HK-2 (cell line): ENCODE measurements around the gene DCLK1.
A peak's percentile ranks its signal among the peaks of the same experiment; 100 is the strongest.

ENCODE experiments used
- DNase-seq: peaks from one replicate; pipeline ENCODE4 v3.0.0-alpha.2; 2018; ENCODE audit not compliant: unreplicated experiment

The DCLK1 gene

DNA sequence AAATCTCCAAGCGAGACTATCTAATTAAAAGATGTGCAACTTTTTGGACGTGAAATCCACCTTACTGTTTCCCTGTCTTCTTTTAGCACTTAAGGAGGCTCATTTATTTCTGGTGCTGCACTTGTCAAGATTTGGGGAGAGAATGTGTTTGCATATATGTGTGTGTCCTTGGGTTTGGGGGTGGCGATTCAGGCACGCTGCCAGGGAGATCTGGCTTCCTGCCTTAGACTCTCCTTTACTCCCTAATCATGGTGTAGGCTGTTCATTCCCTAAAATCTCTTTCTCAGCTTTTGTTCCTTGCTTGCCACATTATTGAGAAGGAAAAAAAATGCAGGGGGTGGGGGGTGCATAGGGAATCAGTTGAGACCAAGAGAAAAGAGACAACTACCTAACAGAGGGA lies 271.2 kb downstream of the DCLK1 start:
- no peak for DNase-seq

- DNase-seq: no peak
These were observed 272.5 kb downstream of the DCLK1 start for GRCh38 chr13:35858665-35859064.

- no peak for DNase-seq
These were observed 273.4 kb downstream of the DCLK1 start for GRCh38 chr13:35857769-35858168.

- no peak for DNase-seq
These were observed 274.3 kb downstream of the DCLK1 start for GRCh38 chr13:35856721-35857364.

GRCh38 chr13:35856084-35856483 lies 275.1 kb downstream of the DCLK1 start:
- DNase-seq: no peak

- DNase-seq: peak; percentile 35
These were observed 275.6 kb downstream of the DCLK1 start for GRCh38 chr13:35855531-35856019.

DNA sequence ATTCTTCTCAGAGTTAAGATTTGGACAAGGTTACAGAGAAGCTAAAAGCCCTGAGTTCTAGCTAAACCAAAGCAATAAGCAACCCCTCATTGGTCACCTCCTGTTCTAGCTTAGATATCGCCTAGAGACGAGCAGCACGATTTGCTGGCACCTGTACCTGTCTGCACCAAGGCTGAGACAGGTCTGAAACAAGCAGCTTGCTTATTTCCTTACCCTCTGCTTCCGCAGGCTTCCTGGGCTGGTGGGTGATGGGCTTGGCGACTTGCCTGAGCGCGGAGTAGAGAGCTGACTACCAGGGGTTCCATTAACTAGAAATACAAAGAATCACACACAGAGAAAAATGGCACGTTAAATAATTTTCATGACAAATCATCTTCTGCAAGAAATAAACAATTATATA lies 276.9 kb downstream of the DCLK1 start:
- no peak for DNase-seq

GRCh38 chr13:35851881-35852280 lies 279.3 kb downstream of the DCLK1 start:
- DNase-seq: no peak

DNA sequence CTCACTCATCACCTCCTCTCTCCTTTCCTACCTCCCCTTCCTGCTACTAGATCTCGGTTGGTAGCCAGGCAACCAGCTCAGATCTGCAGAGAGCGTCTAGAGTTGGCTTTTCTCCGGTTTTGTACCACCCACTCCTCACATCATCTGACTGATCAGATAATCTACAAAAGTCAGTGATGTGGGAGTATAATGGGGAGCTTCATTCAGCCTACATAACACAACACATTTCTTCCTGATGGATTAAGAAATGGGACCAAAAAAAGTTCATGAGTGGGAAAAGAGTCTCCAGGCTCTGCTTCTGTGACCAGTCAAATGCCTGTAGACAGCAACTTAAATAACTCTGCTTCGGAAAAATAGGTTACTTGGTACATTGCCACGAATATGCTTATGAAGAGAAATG lies 279.8 kb downstream of the DCLK1 start:
- DNase-seq: no peak

GRCh38 chr13:35850569-35850968 lies 280.6 kb downstream of the DCLK1 start:
- DNase-seq: no peak

- no peak for DNase-seq
These were observed 281.9 kb downstream of the DCLK1 start for GRCh38 chr13:35849256-35849644.

- no peak for DNase-seq
These were observed 282.6 kb downstream of the DCLK1 start for GRCh38 chr13:35848336-35849255.

- DNase-seq: no peak
These were observed 287.9 kb downstream of the DCLK1 start for GRCh38 chr13:35843272-35843671.

GRCh38 chr13:35841060-35841521 lies 290.1 kb downstream of the DCLK1 start:
- no peak for DNase-seq

- DNase-seq: no peak
These were observed 291.4 kb downstream of the DCLK1 start for GRCh38 chr13:35839806-35840205.

GRCh38 chr13:35838356-35838755 lies 292.8 kb downstream of the DCLK1 start:
- DNase-seq: no peak

GRCh38 chr13:35836446-35836845 lies 294.7 kb downstream of the DCLK1 start:
- DNase-seq: no peak

DNA sequence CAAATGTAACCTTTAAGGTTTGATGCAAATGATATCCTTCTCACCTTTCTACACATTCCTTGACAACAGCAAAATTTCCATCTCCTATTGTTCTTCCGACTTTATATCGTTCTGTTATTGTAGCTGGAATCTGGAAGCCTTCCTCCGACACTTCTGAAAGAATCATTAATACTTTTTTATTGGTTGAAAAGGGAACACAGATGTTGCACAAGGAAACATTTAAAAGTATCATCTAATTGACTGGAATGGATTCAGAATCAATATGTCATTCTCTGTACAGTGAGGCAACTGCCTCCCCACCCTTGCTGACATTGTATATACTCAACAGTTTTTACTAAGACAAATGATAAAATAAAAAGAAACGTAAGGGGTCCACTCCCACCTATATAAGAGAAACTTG lies 295.2 kb downstream of the DCLK1 start:
- no peak for DNase-seq

DNA sequence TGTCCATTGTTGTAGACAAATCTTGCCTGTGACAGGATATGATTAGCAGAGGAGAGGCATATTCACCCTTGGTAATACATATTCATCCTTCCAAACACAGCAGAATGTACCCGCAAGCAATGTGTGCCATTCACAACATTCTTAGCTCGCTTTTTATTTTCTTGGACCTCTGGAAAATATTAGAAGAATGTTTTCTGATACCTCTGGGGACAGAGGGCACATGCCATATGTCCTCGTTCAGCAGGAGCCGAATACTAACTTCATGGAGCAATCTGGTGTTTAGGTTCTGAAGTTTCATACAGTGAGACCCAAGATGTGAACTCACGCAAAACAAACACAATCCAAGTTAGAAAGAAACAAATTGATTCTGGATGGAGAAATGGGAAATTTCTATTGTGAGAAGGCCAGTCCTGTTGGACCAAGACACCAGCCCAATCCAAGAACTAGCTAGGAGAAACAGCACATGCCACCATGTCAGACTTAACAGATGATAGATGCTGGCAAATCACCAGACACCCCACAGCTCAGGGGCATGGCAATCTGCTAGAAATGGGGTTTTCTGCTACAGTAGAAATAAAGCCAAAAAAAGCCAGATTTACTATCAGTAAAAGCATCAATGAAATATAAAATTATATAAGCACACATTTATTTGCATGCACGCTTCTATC lies 297.4 kb downstream of the DCLK1 start:
- no peak for DNase-seq

GRCh38 chr13:35833031-35833430 lies 298.2 kb downstream of the DCLK1 start:
- no peak for DNase-seq

DNA sequence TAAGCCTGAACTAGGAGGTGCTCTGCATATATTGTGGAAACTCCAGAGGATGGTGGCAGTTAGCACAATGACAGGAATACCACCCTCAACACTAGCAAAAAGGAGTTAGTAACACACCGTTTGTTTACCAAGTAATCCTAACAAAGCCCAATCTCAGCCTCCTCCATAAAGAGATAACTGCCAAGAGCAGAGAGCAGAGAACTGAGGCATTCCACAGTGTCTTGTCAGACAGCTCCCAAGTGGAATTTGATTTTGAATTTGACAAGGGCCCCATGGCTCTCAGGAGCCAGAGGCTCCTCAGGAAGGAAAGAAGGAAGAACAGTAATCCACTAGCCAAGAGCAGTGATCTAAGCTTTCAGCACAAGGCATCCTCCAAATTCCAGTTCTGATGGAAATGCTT lies 298.6 kb downstream of the DCLK1 start:
- no peak for DNase-seq

DNA sequence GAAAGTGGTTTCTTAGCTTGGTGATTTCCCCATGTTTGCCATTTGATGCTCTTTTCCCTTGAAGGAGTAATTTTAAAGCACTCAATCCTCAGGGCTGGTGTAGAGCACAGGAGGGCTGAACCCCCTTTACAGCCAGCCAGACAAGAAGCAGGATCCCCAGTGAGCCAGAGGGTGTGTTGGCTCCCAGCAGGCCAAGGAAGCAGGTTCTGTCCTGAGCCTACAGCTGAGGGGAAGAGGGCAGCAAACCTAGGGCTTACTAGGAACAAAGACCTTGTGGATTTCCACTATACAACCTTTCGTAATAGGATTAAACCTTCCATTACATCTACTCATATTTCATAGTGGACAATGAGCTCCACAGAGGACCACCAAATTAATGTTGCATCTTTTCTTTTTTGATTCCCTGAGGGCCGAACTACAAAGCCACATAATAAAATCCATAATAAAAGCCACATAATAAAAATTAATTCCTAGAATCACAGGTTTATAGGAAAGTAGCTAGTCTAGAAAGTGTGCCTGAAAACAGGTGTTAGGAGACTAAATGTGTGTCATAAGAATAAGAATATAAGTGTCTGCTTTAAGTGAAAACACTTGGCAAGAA lies 300.2 kb downstream of the DCLK1 start:
- no peak for DNase-seq
